CD4-positive, alpha-beta T cell (primary cell): ENCODE measurements around the gene LSG1. TPM values are rescaled to one million over a fixed set of nuclear protein-coding genes. Genes with fewer than 3 reads are reported as not detected.

Experiments
- ATAC-seq: fragments of 200-7000 bp; cut with Tn5 transposase; one replicate; pipeline ENCODE4 v1.10.0; 2022; ENCODE audit warnings: mild to moderate bottlenecking; ENCODE audit not compliant: poor library complexity
- CTCF ChIA-PET: fragments of 350-600 bp; sonication (Branson Sonifier 250); formaldehyde crosslinking; loops from one replicate; lab custom pipeline; 2021; ENCODE audit warnings: antibody characterized with exemption, inconsistent platforms; lab: Charles Lee
- POLR2A ChIA-PET: fragments of 350-600 bp; sonication (Branson Sonifier 250); formaldehyde crosslinking; loops from one replicate; lab custom pipeline; 2021; ENCODE audit warnings: antibody characterized with exemption, inconsistent platforms; lab: Charles Lee
- DNase-seq, 14 experiments: peaks; one replicate each; pipeline ENCODE4 v3.0.0-alpha.2; 2013 to 2020; ENCODE audit warnings: mixed read lengths in 2 of 14
- H3K27ac ChIP-seq, 2 donors: one replicate each; pipeline versions ENCODE4 v1.5.1 to v1.7.0; 2013; ENCODE audit warnings: low read length in 2 of 2, low read depth in 1 of 2, mild to moderate bottlenecking in 1 of 2
- H3K27me3 ChIP-seq, 2 experiments: 1 replicate in 1 of 2; 2 replicates in 1 of 2; pipeline versions ENCODE4 v1.6.1 to v1.7.0; 2013; ENCODE audit warnings: low read length in 2 of 2, control low read depth in 1 of 2, mild to moderate bottlenecking in 1 of 2, moderate library complexity in 1 of 2; ENCODE audit not compliant: insufficient read depth in 2 of 2, control insufficient read depth in 1 of 2
- H3K36me3 ChIP-seq: one replicate; pipeline ENCODE4 v1.6.1; 2013; ENCODE audit warnings: low read length, control low read depth; ENCODE audit not compliant: insufficient read depth
- H3K4me1 ChIP-seq: one replicate; pipeline ENCODE4 v1.6.1; 2013; ENCODE audit warnings: low read length, control low read depth; ENCODE audit not compliant: insufficient read depth
- H3K4me3 ChIP-seq: one replicate; pipeline ENCODE4 v1.5.1; 2013; ENCODE audit warnings: mild to moderate bottlenecking, low read length, moderate library complexity
- H3K9me3 ChIP-seq, 2 experiments: 1 replicate in 1 of 2; 2 replicates in 1 of 2; pipeline versions ENCODE4 v1.6.1 to v1.7.0; 2013; ENCODE audit warnings: low read length in 2 of 2, mild to moderate bottlenecking in 2 of 2, control low read depth in 1 of 2, moderate library complexity in 1 of 2; ENCODE audit not compliant: control insufficient read depth in 1 of 2, insufficient read depth in 1 of 2
- H3K27ac Mint-ChIP-seq: one replicate; pipeline ENCODE4 v1.8.0; 2020; ENCODE audit warnings: mixed read lengths
- H3K27me3 Mint-ChIP-seq: one replicate; pipeline ENCODE4 v1.8.0; 2021; ENCODE audit warnings: mixed read lengths
- H3K36me3 Mint-ChIP-seq: one replicate; pipeline ENCODE4 v1.8.0; 2021; ENCODE audit warnings: low read depth, mixed read lengths
- H3K4me1 Mint-ChIP-seq: one replicate; pipeline ENCODE4 v1.8.0; 2021; ENCODE audit warnings: low read depth, mixed read lengths
- H3K4me3 Mint-ChIP-seq: one replicate; pipeline ENCODE4 v1.8.0; 2020; ENCODE audit warnings: mild to moderate bottlenecking, mixed read lengths
- H3K9me3 Mint-ChIP-seq: one replicate; pipeline ENCODE4 v1.8.0; 2020; ENCODE audit warnings: mixed read lengths
- intact Hi-C, 2 experiments: fragments of 100-400 bp; cut with DNase I in 1 of 2; cut with micrococcal nuclease in 1 of 2; formaldehyde crosslinking; loops; one replicate each; pipeline versions ENCODE4 v1.15.1 to v1.9.0; 2023 to 2025; cut with DNase I, micrococcal nuclease
- total RNA-seq, 174 experiments: library from RNA in 2 of 174; stranded (reverse) in 2 of 174; gene quantifications; one replicate each; pipeline ENCODE4 v1.2.3 and lab custom pipeline; 2021 to 2026
- TF ChIP-seq, protein P1 (sequence below): fragments of 200-600 bp; IDR thresholded peaks from one replicate; pipeline ENCODE4 v1.8.0; 2022; ENCODE audit warnings: antibody characterized with exemption, mild to moderate bottlenecking

Gene LSG1
- total RNA-seq, 2 experiments from 2014 or later, result 37.9 to 44.6 TPM

DNA sequence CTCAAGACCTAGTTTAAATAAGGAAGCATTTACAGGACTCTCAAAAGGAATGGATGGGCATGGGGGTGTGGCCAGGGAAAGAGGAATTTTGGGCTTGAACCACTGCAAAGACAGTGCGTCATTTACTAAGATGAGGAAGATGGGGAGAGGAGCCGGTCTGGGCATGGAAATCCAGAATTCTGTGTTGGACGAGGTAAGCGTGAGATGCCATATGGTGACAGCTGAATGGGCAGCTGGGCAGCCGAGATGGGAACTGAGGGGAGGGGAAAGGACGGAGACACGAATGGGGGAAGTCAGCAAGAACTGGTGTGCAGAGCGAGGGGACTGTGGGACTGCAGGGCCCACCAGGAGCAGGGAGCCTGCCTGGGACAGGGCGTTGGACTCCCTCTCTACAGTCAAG lies 63.0 kb downstream of the LSG1 start:
- Mint-ChIP-seq H3K36me3 (no peaks in the 10 kb centered on the region), H3K4me1 (no peaks in the 10 kb centered on the region), H3K9me3 (no peaks in the 10 kb centered on the region), H3K4me3 (no peak overlapping the region), H3K27ac (no peak overlapping the region), H3K27me3 (no peaks in the 10 kb centered on the region)
- H3K36me3 ChIP-seq, result no peaks in the 10 kb centered on the region
- no peak overlapping the region for H3K4me3 ChIP-seq
- DNase-seq (no peak), ATAC-seq (no peak)
- intact Hi-C loops, result no loop called here
- H3K27ac ChIP-seq, result no peak overlapping the region
- TF ChIP-seq, protein P1, sequence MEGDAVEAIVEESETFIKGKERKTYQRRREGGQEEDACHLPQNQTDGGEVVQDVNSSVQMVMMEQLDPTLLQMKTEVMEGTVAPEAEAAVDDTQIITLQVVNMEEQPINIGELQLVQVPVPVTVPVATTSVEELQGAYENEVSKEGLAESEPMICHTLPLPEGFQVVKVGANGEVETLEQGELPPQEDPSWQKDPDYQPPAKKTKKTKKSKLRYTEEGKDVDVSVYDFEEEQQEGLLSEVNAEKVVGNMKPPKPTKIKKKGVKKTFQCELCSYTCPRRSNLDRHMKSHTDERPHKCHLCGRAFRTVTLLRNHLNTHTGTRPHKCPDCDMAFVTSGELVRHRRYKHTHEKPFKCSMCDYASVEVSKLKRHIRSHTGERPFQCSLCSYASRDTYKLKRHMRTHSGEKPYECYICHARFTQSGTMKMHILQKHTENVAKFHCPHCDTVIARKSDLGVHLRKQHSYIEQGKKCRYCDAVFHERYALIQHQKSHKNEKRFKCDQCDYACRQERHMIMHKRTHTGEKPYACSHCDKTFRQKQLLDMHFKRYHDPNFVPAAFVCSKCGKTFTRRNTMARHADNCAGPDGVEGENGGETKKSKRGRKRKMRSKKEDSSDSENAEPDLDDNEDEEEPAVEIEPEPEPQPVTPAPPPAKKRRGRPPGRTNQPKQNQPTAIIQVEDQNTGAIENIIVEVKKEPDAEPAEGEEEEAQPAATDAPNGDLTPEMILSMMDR, result no peak
- CTCF ChIA-PET, result no interaction called here
- POLR2A ChIA-PET, result no interaction called here
- H3K4me1 ChIP-seq, result no peaks in the 10 kb centered on the region
- no peaks in the 10 kb centered on the region for H3K9me3 ChIP-seq
- H3K27me3 ChIP-seq, result no peaks in the 10 kb centered on the region

DNA sequence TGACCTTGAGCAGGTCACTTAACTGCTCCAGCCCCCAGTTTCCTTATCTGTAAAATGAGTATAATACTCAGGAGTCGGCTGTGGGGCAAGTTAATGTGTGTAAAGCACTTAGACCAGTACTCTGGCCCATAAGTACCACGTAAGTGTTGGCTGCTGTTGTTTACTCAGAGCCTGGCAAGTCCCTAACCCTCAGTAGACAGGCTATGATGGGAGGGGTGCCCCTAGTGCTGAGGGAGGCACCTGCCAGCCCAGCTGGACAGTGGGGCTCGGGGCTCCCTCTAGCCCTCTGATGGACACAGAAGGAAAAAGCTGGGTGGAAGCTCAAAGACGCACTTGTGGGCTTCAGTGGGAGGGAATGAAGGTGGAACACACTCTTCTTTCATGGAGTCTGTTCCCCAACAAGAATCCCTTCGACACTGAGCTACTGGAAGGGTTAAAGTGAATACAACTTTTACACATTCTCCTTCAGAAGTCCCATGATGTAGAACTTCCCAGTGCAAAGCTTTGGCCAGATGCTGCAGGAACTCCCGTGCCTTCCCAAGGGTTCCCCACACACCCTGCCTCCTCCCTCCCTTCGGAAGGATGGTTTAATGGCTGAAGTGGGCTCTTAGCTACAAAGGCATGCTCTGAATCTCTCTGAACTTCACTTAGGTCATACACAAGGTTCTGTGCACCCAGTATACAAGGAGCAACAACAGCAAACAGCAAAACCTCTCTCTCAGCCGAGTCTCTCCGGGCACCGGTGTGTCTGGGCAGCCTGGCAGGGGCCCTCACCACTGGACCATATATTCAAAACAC lies 64.2 kb downstream of the LSG1 start:
- Histone ChIP-seq H3K4me3 (no peak overlapping the region), H3K27ac (no peak overlapping the region), H3K9me3 (no peaks in the 10 kb centered on the region), H3K36me3 (no peaks in the 10 kb centered on the region), H3K4me1 (no peaks in the 10 kb centered on the region), H3K27me3 (no peaks in the 10 kb centered on the region)
- no peak for DNase-seq
- no peaks in the 10 kb centered on the region for H3K9me3 Mint-ChIP-seq
- H3K4me3 Mint-ChIP-seq, result no peak overlapping the region
- ChIA-PET CTCF (no interaction called here), POLR2A (interaction anchor here (0.5 kb wide), 1 partner anchor 25 kb away, joined by 3 read pairs; no protein-coding TSS in a partner anchor)
- H3K36me3 Mint-ChIP-seq, result no peaks in the 10 kb centered on the region
- TF ChIP-seq, protein P1, result no peak
- no peaks in the 10 kb centered on the region for H3K4me1 Mint-ChIP-seq
- intact Hi-C loops, result no loop called here
- no peak overlapping the region for H3K27ac Mint-ChIP-seq
- H3K27me3 Mint-ChIP-seq, result no peaks in the 10 kb centered on the region
- ATAC-seq, result no peak

DNA sequence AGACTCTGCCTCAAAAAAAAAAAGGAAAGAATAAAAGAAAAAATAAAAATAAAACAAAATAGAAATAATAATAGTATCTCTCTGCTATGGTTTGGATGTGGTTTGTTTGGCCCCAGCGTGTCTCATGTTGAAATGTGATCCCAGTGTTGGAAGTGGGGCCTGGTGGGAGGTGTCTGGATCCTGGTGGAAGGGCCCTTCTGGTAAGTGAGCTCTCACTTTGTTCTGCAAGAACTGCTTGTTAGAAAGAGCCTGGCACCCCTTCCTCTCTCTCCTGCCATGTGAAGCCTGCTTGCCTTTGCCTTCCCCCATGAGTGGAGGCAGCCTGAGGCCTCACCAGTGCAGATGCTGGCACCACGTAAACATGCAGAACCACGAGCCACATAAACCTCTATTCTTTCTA lies 65.0 kb downstream of the LSG1 start:
- Histone ChIP-seq H3K4me1 (no peaks in the 10 kb centered on the region), H3K4me3 (no peak overlapping the region), H3K27ac (no peak overlapping the region), H3K9me3 (no peaks in the 10 kb centered on the region), H3K36me3 (no peaks in the 10 kb centered on the region), H3K27me3 (no peaks in the 10 kb centered on the region)
- ChIA-PET CTCF (no interaction called here), POLR2A (no interaction called here)
- Mint-ChIP-seq H3K4me3 (no peak overlapping the region), H3K27me3 (no peaks in the 10 kb centered on the region), H3K9me3 (no peaks in the 10 kb centered on the region), H3K4me1 (no peaks in the 10 kb centered on the region), H3K36me3 (no peaks in the 10 kb centered on the region), H3K27ac (no peak overlapping the region)
- no peak for ATAC-seq
- TF ChIP-seq, protein P1, result no peak
- no peak for DNase-seq
- intact Hi-C loops, result no loop called here
